GM18870 (cell line): ENCODE measurements around the gene NACC2.

Experiments used
- ATAC-seq: cut with Tn5 transposase; IDR thresholded peaks from one replicate; pipeline ENCODE4 v1.9.1; 2021; ENCODE audit warnings: moderate library complexity; ENCODE audit not compliant: unreplicated experiment

The NACC2 gene

GRCh38 chr9:136131629-136132511 is 36.8 kb upstream of the NACC2 start:
- no peak for ATAC-seq

GRCh38 chr9:136129176-136129575 is 34.1 kb upstream of the NACC2 start:
- no peak for ATAC-seq

- ATAC-seq, result no peak
These were observed 33.3 kb upstream of the NACC2 start for GRCh38 chr9:136128436-136128835.

- ATAC-seq, result no peak
These were observed 32.2 kb upstream of the NACC2 start for GRCh38 chr9:136127313-136127712.

GRCh38 chr9:136124976-136125692 is 30.0 kb upstream of the NACC2 start:
- ATAC-seq, result no peak

- ATAC-seq, result no peak
These were observed 27.6 kb upstream of the NACC2 start for GRCh38 chr9:136122425-136123383.

- ATAC-seq, result no peak
These were observed 26.7 kb upstream of the NACC2 start for GRCh38 chr9:136121801-136122200.

GRCh38 chr9:136120438-136120844 is 25.4 kb upstream of the NACC2 start:
- ATAC-seq, result no peak

GRCh38 chr9:136119883-136120393 is 24.8 kb upstream of the NACC2 start:
- ATAC-seq, result no peak

GRCh38 chr9:136119061-136119882 is 24.2 kb upstream of the NACC2 start:
- ATAC-seq, result no peak

GRCh38 chr9:136118320-136119060 is 23.4 kb upstream of the NACC2 start, which contains the start of gene TMEM250:
Gene TMEM250 (minus strand): TSS chr9:136118875. CDS start chr9:136116900, 1,975 bp downstream.
- peak; percentile 45 for ATAC-seq

GRCh38 chr9:136117916-136118319 is 22.8 kb upstream of the NACC2 start:
- no peak for ATAC-seq

- no peak for ATAC-seq
These were observed 22.3 kb upstream of the NACC2 start for GRCh38 chr9:136117291-136117915.

- no peak for ATAC-seq
These were observed 21.4 kb upstream of the NACC2 start for GRCh38 chr9:136116360-136117098.

GRCh38 chr9:136115641-136116359 is 20.7 kb upstream of the NACC2 start:
- no peak for ATAC-seq

- ATAC-seq, result no peak
These were observed 20.1 kb upstream of the NACC2 start for GRCh38 chr9:136115206-136115605.

- ATAC-seq, result no peak
These were observed 19.5 kb upstream of the NACC2 start for GRCh38 chr9:136114610-136115009.
